IMR-90 (cell line): ENCODE data around the gene LAMA5.

ENCODE experiments used
- CEBPB ChIP-seq: IDR thresholded peaks from 2 replicates; pipeline ENCODE4 v1.6.1; 2012; ENCODE audit warnings: low read depth, low read length, improper control_type of control experiment
- CTCF ChIP-seq: conservative IDR thresholded peaks from 2 replicates; pipeline ENCODE4 v1.5.1; 2012; ENCODE audit warnings: mild to moderate bottlenecking, low read depth, low read length, improper control_type of control experiment
- POLR2A ChIP-seq: IDR thresholded peaks from 2 replicates; pipeline ENCODE4 v1.6.1; 2012; ENCODE audit warnings: mild to moderate bottlenecking, low read depth, low read length

GRCh38 chr20:62277253-62277652 lies 89.9 kb downstream of the LAMA5 start:
- TF ChIP-seq POLR2A = no peak
- TF ChIP-seq CTCF = no peak
- no peak for TF ChIP-seq CEBPB
